Activated T-cell treated with anti-CD3 and anti-CD28 coated beads, Interleukin-2, amount 50 U/mL, for 24 hours (primary cell): ENCODE measurements around the gene ABCA4.

Source experiments
- DNase-seq: peaks from one replicate; pipeline ENCODE4 v3.0.0-alpha.2; 2020
- H3K27ac Mint-ChIP-seq: 2 replicates; pipeline ENCODE4 v1.8.0; 2020; ENCODE audit warnings: mild to moderate bottlenecking, mixed read lengths
- H3K27me3 Mint-ChIP-seq: 2 replicates; pipeline ENCODE4 v1.8.0; 2020; ENCODE audit warnings: mixed read lengths
- H3K36me3 Mint-ChIP-seq: 2 replicates; pipeline ENCODE4 v1.8.0; 2020; ENCODE audit warnings: low read depth, mixed read lengths
- H3K4me1 Mint-ChIP-seq: 2 replicates; pipeline ENCODE4 v1.8.0; 2020; ENCODE audit warnings: low read depth, mixed read lengths
- H3K4me3 Mint-ChIP-seq: 2 replicates; pipeline ENCODE4 v1.8.0; 2020; ENCODE audit warnings: mild to moderate bottlenecking, moderate library complexity, mixed read lengths
- H3K9me3 Mint-ChIP-seq: 2 replicates; pipeline ENCODE4 v1.8.0; 2020; ENCODE audit warnings: mixed read lengths

Gene ABCA4

GRCh38 chr1:94115900-94116436, 5.0 kb downstream of the ABCA4 start:
- H3K4me3 Mint-ChIP-seq, result no peak overlapping the region
- no peaks in the 10 kb centered on the region for H3K4me1 Mint-ChIP-seq
- DNase-seq, result no peak
- no peaks in the 10 kb centered on the region for H3K27me3 Mint-ChIP-seq
- no peak overlapping the region for H3K27ac Mint-ChIP-seq
- no peaks in the 10 kb centered on the region for H3K9me3 Mint-ChIP-seq
- no peaks in the 10 kb centered on the region for H3K36me3 Mint-ChIP-seq

DNA sequence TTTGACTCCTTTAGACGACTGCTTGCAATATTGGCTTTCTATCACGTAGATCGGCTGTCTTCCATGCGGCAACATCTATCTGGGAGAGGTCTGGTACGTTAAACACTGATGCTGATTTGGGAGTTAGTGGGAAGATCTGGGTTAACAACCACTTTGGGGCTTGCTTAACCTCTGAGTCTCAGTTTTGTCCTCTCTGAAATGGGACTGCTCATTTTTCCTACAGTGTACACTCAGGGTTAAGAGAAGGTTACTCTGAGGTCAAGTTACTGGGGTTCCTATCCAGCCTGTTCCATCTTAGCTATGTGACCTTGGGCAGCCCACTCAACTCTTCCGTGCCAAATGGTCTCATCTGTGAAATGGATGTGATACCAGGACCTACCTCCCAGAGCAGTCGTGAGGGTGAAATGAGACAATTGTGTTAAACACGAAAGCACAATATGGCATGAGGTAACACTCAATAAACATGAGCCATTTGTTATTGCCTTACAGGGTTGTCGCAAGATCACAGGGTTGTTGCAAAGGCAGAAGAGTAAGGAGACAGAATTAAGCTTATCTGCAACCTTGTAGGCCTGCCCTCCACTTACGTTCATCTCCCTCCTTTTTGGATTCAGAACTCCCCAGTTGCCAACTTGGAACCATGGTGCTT, 5.6 kb downstream of the ABCA4 start:
- Mint-ChIP-seq H3K27me3 (no peaks in the 10 kb centered on the region), H3K4me3 (no peak overlapping the region), H3K9me3 (no peaks in the 10 kb centered on the region), H3K36me3 (no peaks in the 10 kb centered on the region), H3K4me1 (no peaks in the 10 kb centered on the region), H3K27ac (no peak overlapping the region)
- DNase-seq, result no peak

DNA sequence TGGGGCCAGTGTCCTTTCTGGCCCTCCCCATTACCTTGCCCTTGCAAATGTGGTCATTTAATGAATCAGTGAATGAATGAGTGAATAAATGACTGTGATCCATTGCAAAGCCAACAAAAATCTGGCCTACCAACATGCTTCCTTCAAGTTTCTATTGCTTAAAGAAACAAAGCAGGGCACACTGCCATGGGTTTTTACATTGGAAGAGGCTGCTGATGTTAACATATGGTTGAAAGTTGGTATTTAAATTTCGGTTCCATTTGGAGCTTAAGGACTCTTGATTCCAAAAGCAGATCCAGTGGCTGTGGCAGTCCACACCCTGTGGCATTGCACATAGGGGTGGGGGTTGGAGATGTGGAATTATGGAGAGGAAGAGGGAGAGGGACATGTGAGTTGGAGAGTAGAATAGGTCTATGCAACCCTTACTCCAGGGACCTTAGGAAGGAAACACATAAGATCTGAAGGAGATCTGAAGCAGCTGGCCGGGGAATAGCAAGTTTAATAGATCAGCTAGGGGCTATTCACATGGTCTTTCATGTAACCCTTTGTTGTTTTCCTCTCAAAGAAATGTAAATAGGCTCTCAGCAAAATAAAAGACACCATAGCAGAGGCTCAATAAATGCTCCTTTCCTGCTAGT, 7.2 kb downstream of the ABCA4 start:
- Mint-ChIP-seq H3K9me3 (no peaks in the 10 kb centered on the region), H3K27me3 (no peaks in the 10 kb centered on the region), H3K4me3 (no peak overlapping the region), H3K4me1 (no peaks in the 10 kb centered on the region), H3K36me3 (no peaks in the 10 kb centered on the region), H3K27ac (no peak overlapping the region)
- no peak for DNase-seq

GRCh38 chr1:94111879-94112278, 9.1 kb downstream of the ABCA4 start:
- no peak for DNase-seq
- H3K4me1 Mint-ChIP-seq, result no peaks in the 10 kb centered on the region
- H3K4me3 Mint-ChIP-seq, result no peak overlapping the region
- H3K9me3 Mint-ChIP-seq, result no peaks in the 10 kb centered on the region
- H3K27me3 Mint-ChIP-seq, result peaks cover 15% of the 10 kb centered on the region
- H3K36me3 Mint-ChIP-seq, result no peaks in the 10 kb centered on the region
- no peak overlapping the region for H3K27ac Mint-ChIP-seq

DNA sequence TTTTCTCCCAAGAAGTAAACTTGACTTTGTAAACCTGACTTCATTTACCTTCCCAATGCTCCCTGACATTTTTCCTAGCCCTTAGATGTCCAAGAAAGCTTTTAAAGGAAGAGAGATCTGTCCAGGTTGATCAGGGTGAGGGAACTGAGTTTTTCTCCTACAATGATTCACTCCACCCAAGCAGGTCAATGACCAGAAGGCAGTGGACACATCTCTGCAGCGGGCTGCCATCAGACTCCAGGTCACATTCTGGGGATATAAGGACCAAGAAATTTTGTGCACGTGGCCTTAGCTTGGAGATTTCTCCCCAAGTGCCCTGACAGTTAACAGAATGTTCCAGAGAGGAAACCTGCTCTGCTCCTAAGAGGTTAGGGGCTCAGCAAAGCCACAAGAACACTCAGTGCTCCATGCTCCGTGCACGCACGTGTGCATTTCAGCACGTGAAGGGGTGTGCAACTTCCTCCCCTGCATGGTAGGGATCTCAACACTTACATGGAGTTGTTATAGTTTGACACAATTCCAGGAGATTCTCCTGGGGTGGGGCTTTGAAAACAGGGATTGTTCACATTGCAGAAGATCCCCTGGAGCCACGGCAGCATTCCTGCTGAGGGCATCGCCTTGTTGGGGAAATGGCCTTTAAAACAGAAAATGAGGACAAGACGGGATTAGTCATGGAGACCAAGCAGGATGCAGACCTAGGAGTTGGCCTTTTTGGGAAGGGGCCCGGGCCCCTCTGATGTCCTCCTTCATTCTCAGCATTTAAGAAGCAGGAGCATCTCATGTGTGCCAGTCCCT, 9.8 kb downstream of the ABCA4 start:
- Mint-ChIP-seq H3K27me3 (peaks cover 21% of the 10 kb centered on the region), H3K4me3 (no peak overlapping the region), H3K36me3 (no peaks in the 10 kb centered on the region)

GRCh38 chr1:94110021-94110761, 10.8 kb downstream of the ABCA4 start:
- peaks cover 22% of the 10 kb centered on the region for H3K27me3 Mint-ChIP-seq
- no peak for DNase-seq
- peaks cover 6% of the 10 kb centered on the region for H3K4me1 Mint-ChIP-seq
- H3K27ac Mint-ChIP-seq, result no peak overlapping the region
- H3K9me3 Mint-ChIP-seq, result no peaks in the 10 kb centered on the region
- no peak overlapping the region for H3K4me3 Mint-ChIP-seq
- H3K36me3 Mint-ChIP-seq, result no peaks in the 10 kb centered on the region

More for the DNA sequence above, 9.8 kb downstream of the ABCA4 start:
- H3K27ac Mint-ChIP-seq, result no peak overlapping the region
- DNase-seq, result no peak
- no peaks in the 10 kb centered on the region for H3K9me3 Mint-ChIP-seq
- peaks cover 3% of the 10 kb centered on the region for H3K4me1 Mint-ChIP-seq

DNA sequence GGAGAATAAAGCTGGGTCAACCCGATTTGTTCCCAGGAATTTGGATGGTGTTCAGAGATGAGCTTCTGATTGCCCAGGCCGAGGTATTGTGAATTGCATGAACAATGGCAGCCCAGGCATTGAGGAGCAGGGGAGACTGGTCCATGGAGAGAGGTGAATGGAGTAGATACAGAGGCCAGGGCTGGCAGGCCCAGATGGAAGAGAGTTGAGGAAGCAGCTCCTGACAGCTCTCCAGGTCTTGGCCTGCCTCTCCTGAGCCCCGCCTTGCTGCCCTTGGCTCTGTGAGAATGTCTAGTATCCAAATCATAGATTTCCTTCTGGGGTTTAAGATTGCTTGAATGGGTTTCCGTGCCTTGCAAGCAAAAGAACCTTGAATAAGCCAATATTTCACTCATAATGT, 11.5 kb downstream of the ABCA4 start:
- H3K4me1 Mint-ChIP-seq, result peaks cover 8% of the 10 kb centered on the region
- H3K4me3 Mint-ChIP-seq, result no peak overlapping the region
- DNase-seq, result no peak
- no peak overlapping the region for H3K27ac Mint-ChIP-seq
- no peaks in the 10 kb centered on the region for H3K36me3 Mint-ChIP-seq
- peaks cover 28% of the 10 kb centered on the region for H3K27me3 Mint-ChIP-seq
- H3K9me3 Mint-ChIP-seq, result no peaks in the 10 kb centered on the region

DNA sequence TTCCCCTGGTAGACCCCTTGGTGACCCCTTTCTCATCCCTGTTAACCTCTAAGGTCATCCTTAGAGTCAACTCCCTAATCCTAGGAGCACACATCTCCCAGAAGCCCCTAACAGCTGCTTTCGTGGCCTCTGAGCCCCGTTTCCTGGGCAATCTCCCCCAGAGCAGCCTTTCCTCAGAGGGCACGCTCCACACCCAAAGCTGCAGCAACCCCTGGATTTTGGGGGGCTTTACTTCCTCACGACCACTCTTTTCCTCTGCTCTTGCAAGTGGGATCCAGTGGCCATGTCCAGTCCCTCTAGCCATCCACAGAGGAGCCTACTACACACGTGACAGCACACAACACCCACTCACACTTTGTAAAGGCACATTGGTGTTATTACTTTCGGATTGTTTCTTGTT, 13.8 kb downstream of the ABCA4 start:
- no peaks in the 10 kb centered on the region for H3K9me3 Mint-ChIP-seq
- H3K36me3 Mint-ChIP-seq, result no peaks in the 10 kb centered on the region

DNA sequence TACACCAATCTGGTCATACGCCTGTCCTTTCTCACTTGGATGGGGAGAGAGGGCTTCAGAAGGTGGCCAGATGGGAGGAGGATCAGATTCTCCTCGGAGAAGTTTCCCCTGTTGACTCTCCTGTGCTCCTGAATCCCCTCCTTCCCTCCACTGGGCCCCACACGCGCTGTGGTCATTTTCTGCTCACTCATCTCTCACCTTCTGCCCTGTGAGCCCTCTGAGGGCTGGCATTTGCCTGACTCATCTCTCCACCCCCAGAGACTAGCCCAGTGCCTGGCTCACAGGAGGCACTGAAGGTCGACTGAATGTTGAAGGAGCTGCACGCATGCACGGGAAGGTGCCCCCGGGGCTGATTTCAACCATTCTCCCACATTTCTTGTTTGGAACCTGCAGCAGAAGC, 14.2 kb downstream of the ABCA4 start:
- Mint-ChIP-seq H3K9me3 (no peaks in the 10 kb centered on the region), H3K36me3 (no peaks in the 10 kb centered on the region), H3K4me3 (no peak overlapping the region), H3K27ac (no peak overlapping the region), H3K27me3 (peaks cover 46% of the 10 kb centered on the region), H3K4me1 (peaks cover 8% of the 10 kb centered on the region)
- no peak for DNase-seq

More for the DNA sequence above, 13.8 kb downstream of the ABCA4 start:
- Mint-ChIP-seq H3K27me3 (peaks cover 46% of the 10 kb centered on the region), H3K27ac (no peak overlapping the region), H3K4me1 (peaks cover 8% of the 10 kb centered on the region), H3K4me3 (no peak overlapping the region)
- no peak for DNase-seq

DNA sequence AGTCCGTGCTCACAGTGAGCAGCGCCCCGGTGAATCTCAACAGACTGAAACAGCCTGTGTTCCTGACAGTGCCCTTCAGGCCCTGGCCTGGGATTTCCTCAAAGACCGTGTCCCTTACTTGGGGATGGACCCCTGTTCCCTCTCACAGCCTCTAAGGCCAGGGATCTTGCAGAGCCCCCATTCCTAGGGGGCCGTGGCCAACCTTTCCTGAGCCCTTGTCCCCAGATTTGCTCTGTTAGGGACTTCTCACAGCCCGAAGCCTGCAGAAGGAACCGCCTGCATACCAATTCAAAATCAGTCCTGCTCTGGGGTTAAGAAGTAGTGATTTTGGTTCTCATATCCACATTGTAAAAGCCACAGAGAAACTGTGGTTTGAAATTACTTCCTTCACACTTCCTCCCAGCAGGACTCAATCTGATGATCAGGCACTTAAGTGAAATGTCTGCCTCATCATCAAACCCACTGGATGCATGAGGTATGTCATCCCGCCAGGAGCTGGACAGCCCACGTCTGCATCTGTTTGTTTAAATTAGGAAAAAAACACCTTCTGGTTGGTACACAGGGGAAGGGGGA, 14.9 kb downstream of the ABCA4 start:
- peaks cover 46% of the 10 kb centered on the region for H3K27me3 Mint-ChIP-seq
- H3K27ac Mint-ChIP-seq, result no peak overlapping the region
- H3K4me3 Mint-ChIP-seq, result no peak overlapping the region

GRCh38 chr1:94105581-94105952, 15.4 kb downstream of the ABCA4 start:
- H3K4me3 Mint-ChIP-seq, result no peak overlapping the region
- H3K9me3 Mint-ChIP-seq, result no peaks in the 10 kb centered on the region
- H3K27ac Mint-ChIP-seq, result no peak overlapping the region
- H3K36me3 Mint-ChIP-seq, result no peaks in the 10 kb centered on the region
- peaks cover 46% of the 10 kb centered on the region for H3K27me3 Mint-ChIP-seq
- no peak for DNase-seq
- peaks cover 8% of the 10 kb centered on the region for H3K4me1 Mint-ChIP-seq

More for the DNA sequence above, 14.9 kb downstream of the ABCA4 start:
- H3K9me3 Mint-ChIP-seq, result no peaks in the 10 kb centered on the region
- H3K4me1 Mint-ChIP-seq, result peaks cover 8% of the 10 kb centered on the region
- no peaks in the 10 kb centered on the region for H3K36me3 Mint-ChIP-seq
- DNase-seq, result no peak

GRCh38 chr1:94104776-94105580, 16.0 kb downstream of the ABCA4 start:
- peaks cover 46% of the 10 kb centered on the region for H3K27me3 Mint-ChIP-seq
- no peaks in the 10 kb centered on the region for H3K36me3 Mint-ChIP-seq
- H3K4me1 Mint-ChIP-seq, result peaks cover 8% of the 10 kb centered on the region
- H3K27ac Mint-ChIP-seq, result no peak overlapping the region
- no peak for DNase-seq
- H3K9me3 Mint-ChIP-seq, result no peaks in the 10 kb centered on the region
- no peak overlapping the region for H3K4me3 Mint-ChIP-seq

DNA sequence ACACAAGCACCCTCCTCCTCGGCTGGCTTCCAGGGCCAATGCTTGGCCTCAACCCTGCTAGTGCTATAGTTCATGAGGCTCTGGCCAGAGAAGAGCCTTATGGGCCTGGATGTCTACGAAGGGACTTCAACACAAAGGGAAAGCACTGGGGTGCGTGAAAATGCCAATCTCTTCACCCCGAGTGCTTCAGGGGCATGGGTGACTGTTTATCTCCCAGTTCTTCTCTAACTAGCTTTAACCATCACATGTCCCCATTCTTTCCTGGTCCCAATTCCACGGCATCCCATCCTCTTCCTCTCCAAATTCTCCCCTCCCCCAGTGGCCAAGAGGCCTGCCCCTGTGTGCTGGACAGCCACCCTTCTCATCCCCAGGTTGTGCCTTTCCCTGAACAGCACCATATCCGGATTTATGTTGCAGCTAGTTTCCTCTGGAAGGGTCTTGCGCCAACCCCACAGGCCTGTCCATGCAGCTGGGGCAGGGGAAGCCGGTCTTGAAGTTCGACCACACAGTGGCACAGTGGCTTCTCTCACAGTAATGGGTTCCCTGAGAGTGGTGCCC, 16.7 kb downstream of the ABCA4 start:
- Mint-ChIP-seq H3K36me3 (no peaks in the 10 kb centered on the region), H3K27me3 (peaks cover 49% of the 10 kb centered on the region), H3K27ac (no peak overlapping the region), H3K4me3 (no peak overlapping the region), H3K9me3 (no peaks in the 10 kb centered on the region), H3K4me1 (peaks cover 8% of the 10 kb centered on the region)
- DNase-seq, result no peak
